HCEC 1CT (cell line): ENCODE results near the gene AK3.

ENCODE experiments used
- DNase-seq: peaks from one replicate; pipeline ENCODE4 v3.0.0-alpha.2; 2017

AK3 gene

DNA sequence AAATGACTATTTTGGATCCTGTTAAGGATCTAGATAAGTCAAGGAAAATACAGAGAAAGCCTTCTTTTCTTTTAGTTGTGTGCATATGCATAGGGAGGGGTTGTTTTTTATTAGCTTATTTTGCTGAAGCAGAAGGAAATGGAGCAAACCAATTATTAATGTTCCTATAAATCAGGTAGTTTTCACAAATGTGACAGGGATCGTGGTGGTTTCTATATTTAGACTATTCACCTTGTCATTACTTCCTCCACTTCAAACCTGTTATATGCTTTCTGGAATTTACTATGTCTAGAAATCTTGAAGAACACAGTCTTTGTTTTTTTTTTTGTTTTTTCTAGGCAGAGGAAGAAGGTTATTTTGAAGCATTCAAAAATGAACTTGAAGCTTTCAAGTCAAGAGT lies 39.5 kb downstream of the AK3 start:
- no peak for DNase-seq

DNA sequence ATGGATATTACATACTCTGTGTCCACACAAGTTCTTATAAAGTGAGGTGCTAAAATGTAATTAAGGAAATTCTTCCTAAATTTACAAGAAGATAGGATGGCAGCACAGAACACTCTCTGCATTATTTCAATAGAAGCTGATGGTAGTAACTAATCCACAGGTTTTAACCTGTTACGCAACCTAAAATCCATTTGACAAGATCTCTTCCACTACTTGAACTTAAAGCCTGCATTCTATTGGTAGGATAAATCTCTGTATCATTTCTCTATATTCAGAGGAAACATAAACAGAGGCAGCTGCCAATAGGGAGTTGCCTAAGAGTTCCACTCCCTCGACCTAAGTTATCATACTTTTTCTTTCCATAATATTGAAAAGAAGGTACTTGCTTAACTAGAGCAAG lies 40.1 kb downstream of the AK3 start:
- DNase-seq, result no peak

DNA sequence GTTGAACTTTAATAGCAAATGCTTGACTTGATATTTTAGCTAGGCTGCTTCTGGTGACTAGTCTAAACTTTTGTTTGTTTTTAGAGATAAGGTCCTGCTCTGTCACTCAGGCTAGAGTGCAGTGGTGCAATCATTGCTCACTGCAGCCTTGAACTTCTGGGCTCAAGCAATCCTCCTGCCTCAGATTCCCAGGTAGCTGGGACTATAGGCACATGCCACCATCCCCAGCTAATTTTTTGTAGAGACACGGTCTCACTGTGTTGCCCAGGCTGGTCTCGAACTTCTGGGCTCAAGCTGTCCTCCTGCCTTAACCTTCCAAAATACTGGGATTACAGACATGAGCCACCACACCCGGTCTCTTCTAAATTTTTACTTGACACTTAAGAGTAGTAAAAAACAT lies 40.9 kb downstream of the AK3 start:
- no peak for DNase-seq

- DNase-seq, result peak; percentile 52
These were observed 49.2 kb downstream of the AK3 start for GRCh38 chr9:4691795-4692194.

DNA sequence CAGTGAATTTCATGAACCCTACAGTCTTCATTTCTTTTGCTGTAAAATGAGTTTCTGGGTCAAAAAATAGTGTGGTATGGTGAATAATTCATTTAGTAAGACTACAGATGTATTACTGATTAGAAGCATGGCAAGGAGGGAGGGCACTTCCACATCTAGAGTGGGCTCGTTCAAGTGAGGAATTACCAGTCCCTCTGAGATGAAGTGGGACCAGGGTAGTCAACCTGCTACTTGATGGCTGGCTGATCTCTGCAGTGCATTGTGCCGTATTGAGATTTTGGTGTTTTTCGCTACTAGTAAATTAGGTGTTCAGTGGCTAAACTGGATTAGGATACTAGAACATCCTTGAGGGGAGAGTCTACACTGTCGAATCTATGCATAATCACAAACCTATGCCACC lies 50.9 kb downstream of the AK3 start:
- DNase-seq, result no peak

DNA sequence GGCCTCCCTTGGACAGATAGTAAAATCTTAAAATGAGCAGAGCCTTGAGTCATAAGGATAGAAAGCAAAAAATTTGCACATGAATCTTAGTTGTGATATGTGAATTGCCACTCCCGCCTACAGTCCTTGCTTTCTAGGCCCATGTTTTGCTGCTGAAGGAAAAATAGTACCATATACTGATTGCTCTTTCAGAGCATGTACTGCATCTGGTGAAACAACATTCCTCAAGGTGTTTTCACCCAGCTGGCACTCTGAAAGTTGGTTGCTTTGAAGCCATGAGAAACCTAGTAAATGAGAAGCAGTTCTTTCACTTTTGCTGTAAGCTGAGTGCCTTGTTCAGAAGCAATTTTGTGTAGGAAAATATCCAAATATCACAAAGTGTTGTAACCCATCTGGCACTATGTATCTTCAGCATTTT lies 51.3 kb downstream of the AK3 start:
- DNase-seq, result no peak

- no peak for DNase-seq
These were observed 52.0 kb downstream of the AK3 start for GRCh38 chr9:4689021-4689420.

GRCh38 chr9:4686584-4686983 lies 54.4 kb downstream of the AK3 start:
- no peak for DNase-seq

DNA sequence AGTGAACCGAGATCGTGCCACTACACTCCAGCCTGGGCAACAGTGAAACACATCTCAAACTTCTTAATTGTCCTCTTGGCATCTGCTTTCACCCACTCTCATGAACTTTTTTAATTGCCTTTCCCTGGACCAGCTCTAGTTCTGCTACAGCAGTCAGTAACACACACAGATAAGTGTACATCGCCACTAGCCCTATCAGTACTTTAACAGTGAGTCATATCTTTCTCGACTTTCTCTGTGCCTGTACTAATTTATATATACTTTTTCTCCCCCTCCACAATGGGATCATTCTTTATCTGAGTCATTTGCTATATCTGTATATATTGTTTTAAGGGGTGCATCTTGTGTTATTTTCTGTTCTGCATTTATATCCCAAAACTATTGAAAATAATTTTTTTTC lies 54.9 kb downstream of the AK3 start:
- DNase-seq, result no peak

DNA sequence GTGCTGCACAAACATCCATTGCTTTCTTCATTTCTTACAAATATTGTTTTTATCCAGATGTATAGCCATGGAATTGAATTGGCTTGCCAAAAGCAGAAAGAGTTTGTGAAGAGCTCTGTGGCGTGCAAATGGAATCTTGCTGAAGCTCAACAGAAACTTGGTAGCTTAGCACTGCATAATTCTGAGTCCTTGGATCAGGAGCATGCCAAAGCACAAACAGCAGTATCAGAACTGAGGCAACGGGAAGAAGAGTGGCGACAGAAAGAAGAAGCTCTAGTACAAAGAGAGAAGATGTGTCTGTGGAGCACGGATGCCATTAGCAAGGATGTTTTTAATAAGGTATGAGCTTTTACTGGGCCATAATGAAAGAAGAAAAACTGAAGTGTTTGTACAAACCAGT lies 56.2 kb downstream of the AK3 start:
- DNase-seq, result no peak

DNA sequence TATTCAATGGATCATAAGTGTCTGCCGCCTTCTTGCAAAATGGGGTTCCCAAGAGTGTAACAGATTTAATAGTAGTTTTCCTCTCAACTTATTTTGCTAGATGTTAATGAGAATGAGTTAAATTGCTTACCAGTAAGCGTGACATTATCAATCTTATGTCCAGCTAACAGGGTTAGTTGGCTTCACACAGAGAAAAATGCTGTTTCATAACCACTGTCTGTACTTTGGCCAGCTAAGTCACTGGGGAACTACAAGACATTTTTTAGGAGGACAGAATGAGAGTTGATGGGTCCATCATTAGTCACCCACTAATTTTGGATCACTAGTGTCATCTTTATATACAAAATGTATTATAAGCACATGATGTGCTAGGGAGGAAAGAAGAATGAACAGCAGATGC lies 60.3 kb downstream of the AK3 start:
- DNase-seq, result peak; percentile 53

DNA sequence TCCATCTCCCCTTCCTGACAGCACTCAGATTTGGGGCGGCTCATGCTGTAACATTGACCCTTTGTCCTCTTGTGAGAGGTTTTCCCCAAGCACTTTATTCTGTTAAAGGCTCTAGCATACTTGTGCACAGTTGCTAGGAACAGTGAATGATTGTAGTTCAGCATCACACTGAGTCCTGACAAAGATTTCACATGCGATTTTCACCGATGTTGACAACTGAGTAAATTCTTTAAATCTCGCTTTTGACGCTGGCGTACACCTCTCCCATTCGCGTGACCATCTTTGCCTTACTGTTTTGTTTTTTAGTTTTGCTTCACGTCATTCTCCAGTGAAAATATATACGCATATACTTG lies 60.9 kb downstream of the AK3 start:
- no peak for DNase-seq

DNA sequence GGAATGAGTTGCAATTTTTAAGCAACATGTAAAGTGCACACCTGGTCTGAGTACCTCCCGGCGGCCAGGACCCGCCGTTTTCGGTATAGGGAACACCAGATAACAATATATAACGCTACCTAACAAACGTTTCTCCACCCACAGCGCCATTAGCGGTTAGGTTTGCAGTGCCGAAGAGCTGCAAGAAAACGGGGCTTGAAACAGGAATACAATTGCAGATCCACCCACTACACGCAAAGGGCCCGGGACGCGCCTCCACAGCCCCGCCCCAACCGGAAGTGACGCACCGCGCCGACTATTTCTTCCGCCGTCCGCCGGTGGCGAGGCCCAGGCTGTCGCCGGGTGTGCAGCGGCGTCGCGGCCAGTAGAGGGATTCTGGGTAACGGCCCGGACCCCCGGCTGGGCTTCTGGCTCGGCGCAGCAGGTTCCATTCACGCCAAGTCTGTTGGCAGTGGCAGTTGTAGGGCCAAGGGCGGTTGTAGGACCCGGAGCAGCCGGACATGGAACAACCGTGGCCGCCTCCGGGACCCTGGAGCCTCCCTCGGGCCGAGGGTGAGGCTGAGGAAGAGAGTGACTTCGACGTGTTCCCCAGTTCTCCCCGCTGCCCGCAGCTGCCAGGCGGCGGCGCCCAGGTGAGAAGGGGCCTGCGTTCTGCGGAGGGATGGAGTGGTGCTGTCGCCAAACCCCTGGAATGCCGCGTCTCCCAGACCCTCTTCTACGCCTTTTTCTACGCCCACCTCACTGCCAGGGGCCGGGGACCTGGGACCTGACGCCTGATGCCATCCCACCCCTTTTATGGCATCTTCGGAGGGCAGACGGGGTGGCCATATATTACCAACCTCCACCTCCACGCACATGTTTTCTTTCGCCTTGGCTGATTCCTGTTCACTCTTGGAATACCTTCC lies 61.5 kb downstream of the AK3 start, which contains the start of gene CDC37L1:
Gene CDC37L1, plus strand, starts transcription at position 302 of the 905 bp plus-strand sequence. Its CDS starts 199 bp downstream, at position 501.
- DNase-seq, result peak; percentile 96

DNA sequence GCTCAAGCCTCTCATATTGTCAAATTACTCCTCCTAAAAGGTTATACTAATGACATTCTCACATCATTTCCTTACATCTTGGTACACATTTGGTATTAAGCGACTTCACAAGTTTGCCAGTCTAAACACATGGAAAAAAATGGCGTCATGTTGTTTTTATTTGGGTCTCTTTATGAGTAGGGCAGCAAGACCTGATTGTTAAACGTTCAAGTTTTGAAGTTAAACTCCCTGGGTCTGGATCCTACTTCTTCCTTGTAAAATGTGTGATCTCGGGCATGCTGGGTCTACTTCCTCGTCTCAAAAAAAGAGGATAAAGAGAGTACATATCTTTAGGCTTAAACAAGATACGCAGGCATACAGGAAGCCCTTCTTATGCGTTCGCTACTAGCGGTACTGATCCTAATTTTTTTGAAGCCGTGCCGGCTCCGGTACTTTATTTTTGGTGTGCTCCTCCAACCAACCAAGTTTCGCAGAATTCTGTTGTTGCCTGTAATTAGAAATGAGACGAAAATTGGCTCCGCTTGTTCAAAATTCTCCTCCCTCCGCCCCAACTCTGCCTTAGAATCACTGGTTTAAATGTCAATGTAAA lies 62.2 kb downstream of the AK3 start:
- DNase-seq, result peak; percentile 43

DNA sequence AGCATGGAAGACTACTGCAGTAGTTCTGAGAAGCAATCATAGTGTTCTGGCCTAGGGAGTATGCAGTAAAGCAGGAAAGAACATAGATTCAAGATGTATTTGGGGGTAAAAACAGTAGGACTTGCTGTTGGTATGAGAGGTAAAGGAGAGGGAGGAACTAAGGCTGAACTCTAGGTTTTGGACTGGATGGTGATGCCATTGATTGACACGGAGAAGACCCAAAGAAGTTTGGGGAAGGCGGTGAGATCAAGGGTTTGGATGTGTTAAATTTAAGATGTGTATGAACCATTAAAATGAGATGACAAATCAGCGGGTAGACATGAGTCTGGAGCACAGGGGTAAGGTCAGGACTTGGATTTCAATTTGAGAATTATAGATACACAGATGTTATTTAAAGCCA lies 63.6 kb downstream of the AK3 start:
- no peak for DNase-seq

- DNase-seq, result peak; percentile 75
These were observed 66.2 kb downstream of the AK3 start for GRCh38 chr9:4674783-4675182.

DNA sequence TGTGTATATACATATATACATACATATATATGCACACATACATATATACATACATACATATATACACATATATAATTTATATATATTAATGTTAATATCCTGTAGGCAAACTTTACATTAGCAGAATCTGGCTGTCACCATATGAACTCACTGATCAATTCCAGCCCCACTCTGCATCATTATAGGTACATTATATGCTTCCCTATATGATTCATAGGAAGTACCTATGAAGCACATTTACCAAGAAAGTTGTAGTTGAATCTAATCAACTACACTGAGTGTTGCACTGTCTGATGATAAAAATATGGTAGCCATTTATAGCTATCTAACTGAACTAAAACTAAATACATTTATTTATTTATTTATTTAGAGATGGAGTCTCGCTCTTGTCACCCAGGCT lies 69.3 kb downstream of the AK3 start:
- DNase-seq, result no peak

DNA sequence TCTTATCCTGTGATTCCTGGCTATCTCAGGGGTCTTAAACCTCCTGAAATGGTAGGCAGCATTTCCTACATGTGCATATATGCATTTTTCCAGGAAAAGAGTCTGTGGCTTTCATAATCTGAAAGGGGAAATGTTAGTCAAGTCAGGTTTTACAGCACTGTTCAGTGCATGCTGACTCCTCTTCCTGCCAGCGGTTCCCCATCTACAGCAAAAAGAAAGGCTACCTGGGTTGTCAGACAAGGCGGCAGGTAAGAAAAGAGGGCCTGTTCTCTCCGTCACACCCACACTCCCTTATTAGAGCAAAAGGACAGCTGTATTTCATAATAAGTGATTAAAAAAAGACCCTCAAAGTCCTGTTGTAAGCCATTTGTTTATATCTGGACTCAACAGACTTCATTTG lies 70.4 kb downstream of the AK3 start:
- no peak for DNase-seq

GRCh38 chr9:4669890-4670289 lies 71.1 kb downstream of the AK3 start:
- no peak for DNase-seq

DNA sequence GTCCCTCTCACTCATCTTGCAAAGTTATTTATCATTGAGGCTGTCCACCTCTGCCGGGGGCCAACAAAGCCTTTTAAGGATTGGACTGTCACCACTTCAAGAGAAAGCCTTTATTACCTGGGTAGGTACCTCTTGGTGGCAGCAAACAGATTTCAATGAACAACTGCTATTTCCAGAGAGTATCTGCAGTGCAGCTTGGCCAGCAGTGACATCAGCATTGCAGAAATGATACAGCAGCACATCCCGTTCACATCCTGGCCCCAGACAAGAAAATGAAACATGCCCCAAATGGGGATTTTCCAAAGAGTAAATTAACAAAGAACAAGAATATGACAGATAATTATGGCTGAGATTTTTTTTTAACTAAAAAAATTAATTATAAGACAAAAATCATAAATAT lies 72.4 kb downstream of the AK3 start:
- DNase-seq, result no peak

GRCh38 chr9:4667681-4668080 lies 73.3 kb downstream of the AK3 start:
- no peak for DNase-seq

DNA sequence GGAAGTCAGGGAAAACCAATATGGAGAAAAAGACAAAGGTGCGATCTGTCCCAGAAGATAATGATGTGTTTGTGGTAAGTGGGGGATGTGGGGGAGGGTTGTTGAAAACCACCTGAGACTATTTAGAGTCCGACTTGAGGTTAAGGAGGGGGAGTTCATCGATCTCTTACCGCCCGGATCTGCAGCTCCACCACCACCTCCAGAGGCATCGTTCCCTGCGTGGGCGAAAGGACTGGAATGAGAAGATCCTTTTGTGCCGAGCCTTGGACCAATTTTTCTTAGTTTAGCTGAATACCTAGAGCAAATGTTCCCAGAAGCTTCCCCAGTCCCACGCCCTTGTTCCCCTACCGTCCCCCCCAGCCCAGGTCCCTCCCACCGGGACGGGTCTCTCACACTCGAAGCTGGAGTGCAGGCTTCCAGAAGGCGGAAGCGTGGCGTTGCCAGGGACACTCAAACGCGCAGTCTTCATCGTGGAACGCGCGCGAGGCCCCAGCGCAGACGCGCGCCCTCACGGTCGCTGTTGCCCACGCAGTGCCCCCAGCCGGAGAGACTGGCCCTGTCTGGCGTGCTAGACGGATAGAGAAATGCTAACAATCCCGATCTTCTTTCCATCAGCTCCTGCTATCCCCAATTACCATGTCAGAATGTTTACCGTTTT lies 74.8 kb downstream of the AK3 start, which contains the start of gene SPATA6L:
Gene SPATA6L, minus strand, starts transcription at position 439 of the 658 bp plus-strand sequence. Its CDS starts 230 bp downstream, at position 209.
- DNase-seq, result peak; percentile 29

- DNase-seq, result peak; percentile 29
These were observed 75.6 kb downstream of the AK3 start for GRCh38 chr9:4665357-4665756.

DNA sequence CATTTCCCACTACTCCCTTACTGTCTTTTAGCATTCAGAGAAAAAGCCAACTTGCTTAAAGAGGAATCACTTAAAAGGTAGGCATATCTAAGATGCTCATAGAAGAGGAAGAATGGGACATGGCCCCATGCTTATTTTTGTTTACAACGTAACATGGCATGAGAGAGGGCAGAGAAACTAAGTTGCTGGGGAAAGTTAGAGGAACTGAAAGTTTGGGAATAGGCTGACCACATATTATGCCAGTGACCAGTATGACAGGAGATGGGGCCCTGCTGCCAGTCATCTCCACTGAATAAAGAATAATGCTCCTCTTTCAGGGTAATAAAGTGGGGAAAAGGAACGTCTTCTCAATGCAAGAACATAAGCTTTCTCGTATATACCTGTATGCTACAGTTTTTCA lies 77.0 kb downstream of the AK3 start:
- no peak for DNase-seq
